GM12873 (cell line): Measurements from ENCODE around the gene ZNF644.

ENCODE experiments used
- TF ChIP-seq, protein P1 (sequence below): IDR thresholded peaks from 2 replicates; pipeline ENCODE4 v1.5.1; 2012; ENCODE audit warnings: low read depth, mild to moderate bottlenecking, moderate library complexity, low read length, control low read depth; ENCODE audit not compliant: insufficient read depth; ENCODE audit errors: missing control alignments

The ZNF644 gene

DNA sequence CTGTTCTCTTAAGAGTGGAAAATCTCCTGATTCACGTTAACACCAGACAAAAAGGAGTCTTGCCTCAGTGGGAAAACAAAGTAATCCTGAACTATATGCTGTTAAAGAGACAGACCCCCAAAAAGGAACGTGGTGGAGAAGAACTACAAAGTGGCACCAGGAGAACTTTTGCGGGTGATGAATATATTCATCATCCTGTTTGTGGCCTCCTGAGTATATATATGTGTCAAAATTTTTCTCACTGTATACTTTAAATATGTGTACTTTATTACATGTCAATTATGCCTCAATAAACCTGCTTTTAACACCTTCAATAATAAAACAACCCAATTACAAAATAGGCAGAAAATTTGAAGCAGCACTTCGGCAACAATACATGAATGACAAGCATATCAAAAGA is 31.1 kb downstream of the ZNF644 start:
- TF ChIP-seq, protein P1, sequence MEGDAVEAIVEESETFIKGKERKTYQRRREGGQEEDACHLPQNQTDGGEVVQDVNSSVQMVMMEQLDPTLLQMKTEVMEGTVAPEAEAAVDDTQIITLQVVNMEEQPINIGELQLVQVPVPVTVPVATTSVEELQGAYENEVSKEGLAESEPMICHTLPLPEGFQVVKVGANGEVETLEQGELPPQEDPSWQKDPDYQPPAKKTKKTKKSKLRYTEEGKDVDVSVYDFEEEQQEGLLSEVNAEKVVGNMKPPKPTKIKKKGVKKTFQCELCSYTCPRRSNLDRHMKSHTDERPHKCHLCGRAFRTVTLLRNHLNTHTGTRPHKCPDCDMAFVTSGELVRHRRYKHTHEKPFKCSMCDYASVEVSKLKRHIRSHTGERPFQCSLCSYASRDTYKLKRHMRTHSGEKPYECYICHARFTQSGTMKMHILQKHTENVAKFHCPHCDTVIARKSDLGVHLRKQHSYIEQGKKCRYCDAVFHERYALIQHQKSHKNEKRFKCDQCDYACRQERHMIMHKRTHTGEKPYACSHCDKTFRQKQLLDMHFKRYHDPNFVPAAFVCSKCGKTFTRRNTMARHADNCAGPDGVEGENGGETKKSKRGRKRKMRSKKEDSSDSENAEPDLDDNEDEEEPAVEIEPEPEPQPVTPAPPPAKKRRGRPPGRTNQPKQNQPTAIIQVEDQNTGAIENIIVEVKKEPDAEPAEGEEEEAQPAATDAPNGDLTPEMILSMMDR, result no peak

DNA sequence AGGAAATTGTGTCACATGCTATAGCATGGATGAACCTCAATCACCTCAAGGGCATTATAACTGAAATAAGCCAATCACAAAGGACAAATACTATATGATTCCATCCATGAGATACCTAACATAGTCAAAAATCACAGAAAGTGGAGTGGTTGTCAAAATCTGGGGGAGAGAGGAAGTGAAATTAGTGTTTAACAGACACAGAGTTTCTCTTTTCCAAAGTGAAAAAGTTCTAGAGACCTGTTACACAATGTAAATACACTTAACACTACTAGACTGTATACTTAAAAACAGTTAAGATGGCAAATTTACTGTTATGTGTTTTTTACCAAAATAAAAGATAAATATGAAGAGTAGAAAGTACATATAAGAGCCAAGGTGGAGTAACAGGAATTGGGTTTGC is 31.8 kb downstream of the ZNF644 start:
- TF ChIP-seq, protein P1, result no peak

DNA sequence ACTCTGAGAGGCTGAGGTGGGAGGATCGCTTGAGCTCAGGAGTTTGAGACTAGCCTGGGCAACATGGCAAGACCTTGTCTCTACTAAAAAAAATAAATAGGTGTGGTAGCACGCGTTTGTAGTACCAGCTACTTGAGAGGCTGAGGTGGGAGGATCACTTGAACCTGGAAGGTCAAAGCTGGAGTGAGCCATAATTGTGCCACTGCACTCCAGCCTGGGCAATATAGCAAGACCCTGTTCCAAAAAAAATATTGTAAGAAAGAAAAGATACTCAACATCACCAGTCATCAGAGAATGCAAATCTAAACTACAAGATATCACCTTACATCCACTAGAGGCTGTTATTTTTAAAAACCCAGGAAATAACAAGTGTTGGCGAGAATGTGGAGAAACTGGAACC is 32.5 kb downstream of the ZNF644 start:
- TF ChIP-seq, protein P1, result no peak

DNA sequence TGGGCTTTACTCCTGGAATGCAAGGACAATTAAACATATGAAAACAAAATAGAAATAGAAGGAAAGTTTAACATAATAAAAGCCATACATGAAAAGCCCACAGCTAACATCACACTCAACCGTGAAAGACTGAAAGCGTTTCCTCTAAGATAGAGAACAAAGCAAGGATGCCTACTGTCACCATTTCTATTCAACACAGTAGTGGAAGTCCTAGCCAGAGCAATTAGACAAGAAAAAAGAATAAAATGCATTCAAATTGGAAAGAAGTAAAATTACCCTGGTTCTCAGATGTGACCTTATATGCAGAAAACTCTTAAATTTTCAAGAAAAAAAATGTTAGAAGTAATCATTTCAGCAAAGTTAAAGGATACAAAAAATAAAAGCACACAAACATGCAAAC is 34.0 kb downstream of the ZNF644 start:
- TF ChIP-seq, protein P1, result no peak

- TF ChIP-seq, protein P1, result no peak
Measured at GRCh38 chr1:90986953-90987352, 34.9 kb downstream of the ZNF644 start.

GRCh38 chr1:90977522-90977921 is 44.3 kb downstream of the ZNF644 start:
- TF ChIP-seq, protein P1, result no peak

DNA sequence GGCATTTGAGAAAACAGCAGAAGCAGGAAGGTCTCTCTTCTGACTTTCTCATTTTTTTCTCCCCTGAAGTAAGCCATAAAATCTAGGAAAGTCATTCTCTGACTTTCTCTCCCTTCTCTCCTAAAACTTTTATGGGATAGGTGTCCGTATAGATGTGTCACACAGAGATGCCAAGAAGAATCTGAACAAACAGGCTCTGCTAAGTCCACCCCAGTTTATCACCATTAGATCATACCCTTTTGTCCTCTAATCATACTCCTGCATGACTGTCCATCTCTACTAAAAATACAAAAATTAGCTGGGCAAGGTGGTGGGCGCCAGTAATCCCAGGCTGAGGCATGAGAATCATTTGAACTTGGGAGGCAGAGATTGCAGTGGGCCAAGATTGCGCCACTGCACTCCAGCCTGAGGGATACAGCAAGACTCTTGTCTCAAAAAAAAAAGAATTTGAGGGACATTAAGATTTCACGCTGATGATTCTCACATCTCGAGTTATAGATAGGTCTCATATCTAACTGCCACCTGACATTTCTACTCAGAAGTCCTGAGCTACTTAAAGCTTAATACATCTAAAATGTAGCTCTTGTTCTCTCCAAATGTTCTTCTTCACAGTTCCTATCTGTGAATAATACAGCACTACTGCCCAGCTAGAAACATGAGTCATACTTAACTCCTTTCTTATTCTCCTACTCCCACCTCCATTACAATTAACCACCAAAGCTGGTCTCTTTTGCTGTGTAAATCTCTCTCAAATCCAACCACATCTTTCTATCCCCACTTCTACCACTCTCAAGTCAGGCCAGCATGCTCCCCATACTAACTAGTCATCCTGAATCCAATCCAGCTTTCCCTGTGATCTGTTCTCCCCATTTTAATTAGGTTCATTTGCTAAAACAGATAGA is 47.7 kb downstream of the ZNF644 start:
- TF ChIP-seq, protein P1, result no peak
